KBM-7 (cell line): ENCODE data around the gene CSMD2.
"Not testable (repeated sequence)": the region's sequence is repeated elsewhere in the genome, so short reads cannot be mapped to it uniquely, and the experiment has no call there.

ENCODE experiments used
- DNase-seq: peaks from one replicate; pipeline ENCODE4 v3.0.0-alpha.2; 2015
- in situ Hi-C: fragments of 300-500 bp; cut with MboI; formaldehyde crosslinking; loops from 2 replicates; pipeline ENCODE4 v1.14.3; 2020; ENCODE audit warnings: low sequenced_read_pairs, low pct_unique_long_range_greater_than_20kb, mixed read lengths

Gene CSMD2

GRCh38 chr1:34122080-34122932 lies 42.7 kb downstream of the CSMD2 start:
- DNase-seq: no peak
- in situ Hi-C loops: no loop called here

- in situ Hi-C loops: no loop called here
- DNase-seq: no peak
These were observed 49.8 kb downstream of the CSMD2 start for GRCh38 chr1:34115233-34115632.

GRCh38 chr1:34113887-34114286 lies 51.1 kb downstream of the CSMD2 start:
- in situ Hi-C loops: no loop called here
- peak; percentile 25 for DNase-seq

GRCh38 chr1:34113362-34113761 lies 51.7 kb downstream of the CSMD2 start:
- in situ Hi-C loops: no loop called here
- peak; percentile 2 for DNase-seq

- no peak for DNase-seq
- in situ Hi-C loops: no loop called here
These were observed 56.3 kb downstream of the CSMD2 start for GRCh38 chr1:34108711-34109110.

- in situ Hi-C loops: no loop called here
- no peak for DNase-seq
These were observed 56.8 kb downstream of the CSMD2 start for GRCh38 chr1:34108269-34108668.

- DNase-seq: no peak
- in situ Hi-C loops: no loop called here
These were observed 63.9 kb downstream of the CSMD2 start for GRCh38 chr1:34101151-34101550.

GRCh38 chr1:34100332-34100731 lies 64.7 kb downstream of the CSMD2 start:
- in situ Hi-C loops: no loop called here

GRCh38 chr1:34092399-34092798 lies 72.6 kb downstream of the CSMD2 start:
- DNase-seq, in situ Hi-C loops: not testable (repeated sequence)

More at GRCh38 chr1:34100332-34100731, 64.7 kb downstream of the CSMD2 start:
- no peak for DNase-seq

GRCh38 chr1:34089731-34090130 lies 75.3 kb downstream of the CSMD2 start:
- no peak for DNase-seq
- in situ Hi-C loops: no loop called here

- DNase-seq: no peak
- in situ Hi-C loops: no loop called here
These were observed 77.0 kb downstream of the CSMD2 start for GRCh38 chr1:34087986-34088385.

GRCh38 chr1:34086561-34086960 lies 78.5 kb downstream of the CSMD2 start:
- in situ Hi-C loops: no loop called here

GRCh38 chr1:34083974-34084373 lies 81.1 kb downstream of the CSMD2 start:
- no peak for DNase-seq
- in situ Hi-C loops: no loop called here

More at GRCh38 chr1:34086561-34086960, 78.5 kb downstream of the CSMD2 start:
- no peak for DNase-seq

GRCh38 chr1:34082085-34082670 lies 82.9 kb downstream of the CSMD2 start:
- DNase-seq, in situ Hi-C loops: not testable (repeated sequence)

GRCh38 chr1:34078383-34078782 lies 86.6 kb downstream of the CSMD2 start:
- in situ Hi-C loops: no loop called here
- DNase-seq: no peak

GRCh38 chr1:34075576-34075975 lies 89.5 kb downstream of the CSMD2 start:
- in situ Hi-C loops: no loop called here
- DNase-seq: no peak

GRCh38 chr1:34073028-34073695 lies 91.9 kb downstream of the CSMD2 start:
- DNase-seq: no peak
- in situ Hi-C loops: no loop called here

- DNase-seq: no peak
- in situ Hi-C loops: no loop called here
These were observed 94.7 kb downstream of the CSMD2 start for GRCh38 chr1:34070201-34070836.

GRCh38 chr1:34066981-34067603 lies 97.9 kb downstream of the CSMD2 start:
- in situ Hi-C loops: no loop called here
- DNase-seq: no peak
